Ishikawa (cell line): Measurements from ENCODE around the gene MYLK.

Experiments used
- CEBPB ChIP-seq: IDR thresholded peaks from 2 replicates; pipeline ENCODE4 v1.6.1; 2012
- CREB1 ChIP-seq: IDR thresholded peaks from 2 replicates; pipeline ENCODE4 v1.6.1; 2012; ENCODE audit warnings: low read depth
- EGR1 ChIP-seq: IDR thresholded peaks from 2 replicates; pipeline ENCODE4 v1.6.1; 2012
- EP300 ChIP-seq: IDR thresholded peaks from 2 replicates; pipeline ENCODE4 v1.6.1; 2012; ENCODE audit warnings: borderline replicate concordance
- FOXM1 ChIP-seq: IDR thresholded peaks from 2 replicates; pipeline ENCODE4 v1.6.1; 2012; ENCODE audit warnings: low read depth, borderline replicate concordance
- MAX ChIP-seq: IDR thresholded peaks from 2 replicates; pipeline ENCODE4 v1.6.1; 2012
- NFIC ChIP-seq: IDR thresholded peaks from 2 replicates; pipeline ENCODE4 v1.6.1; 2012
- RAD21 ChIP-seq: IDR thresholded peaks from 2 replicates; pipeline ENCODE4 v1.6.1; 2012; ENCODE audit warnings: low read depth
- REST ChIP-seq: IDR thresholded peaks from 2 replicates; pipeline ENCODE4 v1.6.1; 2012; ENCODE audit warnings: low read depth, mild to moderate bottlenecking
- TAF1 ChIP-seq: IDR thresholded peaks from 2 replicates; pipeline ENCODE4 v1.6.1; 2012; ENCODE audit warnings: low read depth, mild to moderate bottlenecking
- TCF12 ChIP-seq: IDR thresholded peaks from 2 replicates; pipeline ENCODE4 v1.6.1; 2012; ENCODE audit warnings: low read depth
- TEAD4 ChIP-seq: IDR thresholded peaks from 2 replicates; pipeline ENCODE4 v1.6.1; 2012
- USF1 ChIP-seq: IDR thresholded peaks from 2 replicates; pipeline ENCODE4 v1.6.1; 2012
- YY1 ChIP-seq: IDR thresholded peaks from 2 replicates; pipeline ENCODE4 v1.6.1; 2012; ENCODE audit warnings: low read depth
- ZBTB7A ChIP-seq: IDR thresholded peaks from 2 replicates; pipeline ENCODE4 v1.6.1; 2012; ENCODE audit warnings: low read depth

MYLK gene

GRCh38 chr3:123767009-123767372 is 117.1 kb downstream of the MYLK start:
- TF ChIP-seq MAX: no peak
- TF ChIP-seq ZBTB7A: no peak
- no peak for TF ChIP-seq TEAD4
- no peak for TF ChIP-seq TCF12
- no peak for TF ChIP-seq NFIC
- no peak for TF ChIP-seq EP300
- no peak for TF ChIP-seq TAF1
- TF ChIP-seq YY1: no peak
- no peak for TF ChIP-seq RAD21
- TF ChIP-seq CREB1: no peak
- TF ChIP-seq EGR1: no peak
- no peak for TF ChIP-seq USF1
- no peak for TF ChIP-seq CEBPB
- TF ChIP-seq FOXM1: no peak
- no peak for TF ChIP-seq REST

GRCh38 chr3:123766193-123767008 is 117.7 kb downstream of the MYLK start:
- no peak for TF ChIP-seq ZBTB7A
- TF ChIP-seq YY1: no peak
- no peak for TF ChIP-seq NFIC
- no peak for TF ChIP-seq USF1

GRCh38 chr3:123765475-123766128 is 118.5 kb downstream of the MYLK start:
- TF ChIP-seq CREB1: no peak

GRCh38 chr3:123764647-123765046 is 119.5 kb downstream of the MYLK start:
- no peak for TF ChIP-seq EP300
- TF ChIP-seq REST: no peak
- no peak for TF ChIP-seq TAF1
- no peak for TF ChIP-seq CEBPB
- TF ChIP-seq ZBTB7A: no peak
- TF ChIP-seq CREB1: no peak
- no peak for TF ChIP-seq EGR1
- TF ChIP-seq YY1: no peak
- no peak for TF ChIP-seq TCF12
- TF ChIP-seq FOXM1: no peak
- TF ChIP-seq TEAD4: no peak
- TF ChIP-seq MAX: no peak
- no peak for TF ChIP-seq RAD21
- TF ChIP-seq USF1: no peak
- no peak for TF ChIP-seq NFIC

- no peak for TF ChIP-seq CREB1
- TF ChIP-seq TEAD4: no peak
- no peak for TF ChIP-seq YY1
- TF ChIP-seq TAF1: no peak
- TF ChIP-seq MAX: no peak
- no peak for TF ChIP-seq FOXM1
- no peak for TF ChIP-seq CEBPB
- no peak for TF ChIP-seq USF1
- no peak for TF ChIP-seq EP300
- no peak for TF ChIP-seq EGR1
- no peak for TF ChIP-seq RAD21
- no peak for TF ChIP-seq ZBTB7A
- TF ChIP-seq TCF12: no peak
- TF ChIP-seq REST: no peak
- TF ChIP-seq NFIC: no peak
Observed at GRCh38 chr3:123762805-123763204, 121.3 kb downstream of the MYLK start.
